Inflammatory macrophage (primary cell): ENCODE data around the gene NBR1.
"Not testable (repeated sequence)": the region's sequence is repeated elsewhere in the genome, so short reads cannot be mapped to it uniquely, and the experiment has no call there.

Source experiments
- DNase-seq, 2 donors: peaks; one replicate each; pipeline ENCODE4 v3.0.0-alpha.2; 2020 to 2022

NBR1 gene

DNA sequence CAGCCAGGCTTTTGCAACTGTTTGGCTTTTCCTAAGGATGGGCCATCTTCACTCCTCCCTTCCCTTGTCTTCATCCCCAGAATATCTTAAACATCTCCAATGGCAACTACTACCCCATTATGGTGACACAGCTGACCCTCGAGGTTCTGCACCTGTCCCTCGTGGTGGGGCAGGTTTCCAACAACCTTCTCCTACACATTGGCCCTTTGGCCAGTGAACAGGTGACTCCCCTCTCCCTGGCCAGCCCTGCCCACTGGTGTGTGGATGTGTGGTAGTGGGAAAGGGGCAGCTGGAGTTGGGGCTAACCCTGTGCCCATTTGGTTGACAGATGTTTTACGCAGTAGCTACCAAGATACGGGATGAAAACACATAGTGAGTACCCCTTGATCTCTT is 45.4 kb downstream of the NBR1 start:
- DNase-seq = no peak

DNA sequence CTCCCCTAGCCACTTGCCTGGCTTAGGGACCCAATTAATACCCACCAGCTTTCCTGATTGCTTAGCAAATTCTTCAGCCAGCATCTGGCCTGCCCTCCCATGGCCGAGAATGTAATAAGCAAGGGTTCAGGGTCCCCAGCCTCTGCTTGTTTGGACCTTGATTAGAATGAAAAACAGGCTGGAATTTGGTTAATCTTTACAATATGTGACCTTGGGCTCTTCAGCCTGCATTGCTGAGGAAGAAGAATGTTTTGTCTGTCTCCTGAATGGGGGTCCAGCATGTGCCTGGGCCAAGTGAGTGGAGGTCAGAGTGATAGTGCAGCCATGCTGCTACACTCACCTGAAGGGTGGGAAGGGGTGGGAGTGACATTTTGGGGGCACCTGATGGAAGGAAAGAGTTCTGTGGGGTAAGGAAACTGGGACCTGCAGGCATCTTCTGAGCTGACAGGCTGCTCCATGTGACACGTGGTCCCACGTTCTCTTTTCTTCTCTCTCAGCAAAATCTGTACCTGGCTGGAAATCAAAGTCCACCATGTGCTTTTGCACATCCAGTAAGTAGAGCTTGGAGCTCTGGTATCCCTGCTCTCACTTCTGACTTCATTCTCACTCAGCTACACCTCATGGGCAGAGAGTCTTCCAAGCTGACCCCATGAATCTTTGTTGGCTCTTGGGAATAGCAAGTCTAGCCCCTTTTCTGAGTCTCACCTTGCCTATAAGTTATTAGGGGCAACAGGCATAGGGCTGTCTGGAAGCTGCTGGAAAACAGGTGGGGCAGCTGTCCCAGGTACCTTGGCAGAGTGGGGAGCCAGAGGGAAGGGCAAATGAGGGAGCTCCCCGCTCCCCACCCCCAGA is 46.0 kb downstream of the NBR1 start:
- DNase-seq = no peak

DNA sequence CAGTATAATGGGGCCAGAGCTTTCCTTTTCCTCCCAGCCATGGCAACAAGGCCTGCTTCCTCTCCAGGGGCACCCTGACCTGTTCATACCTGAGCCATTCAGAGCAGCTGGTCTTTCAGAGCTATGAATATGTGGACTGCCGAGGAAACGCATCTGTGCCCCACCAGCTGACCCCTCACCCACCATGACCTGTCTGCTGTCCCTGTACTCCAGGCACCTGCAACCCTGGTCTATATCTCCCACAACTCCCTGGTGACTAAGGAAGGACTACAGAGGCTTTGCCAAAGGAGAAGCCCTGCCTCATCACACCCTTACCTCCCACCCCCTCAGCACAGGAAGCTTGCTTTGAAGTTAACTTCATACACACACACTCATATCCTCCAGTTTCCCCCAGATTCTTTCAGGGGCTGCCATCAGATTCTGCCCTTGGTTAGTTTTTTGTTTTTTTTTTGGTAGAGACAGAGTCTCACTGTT is 46.6 kb downstream of the NBR1 start:
- DNase-seq = no peak

DNA sequence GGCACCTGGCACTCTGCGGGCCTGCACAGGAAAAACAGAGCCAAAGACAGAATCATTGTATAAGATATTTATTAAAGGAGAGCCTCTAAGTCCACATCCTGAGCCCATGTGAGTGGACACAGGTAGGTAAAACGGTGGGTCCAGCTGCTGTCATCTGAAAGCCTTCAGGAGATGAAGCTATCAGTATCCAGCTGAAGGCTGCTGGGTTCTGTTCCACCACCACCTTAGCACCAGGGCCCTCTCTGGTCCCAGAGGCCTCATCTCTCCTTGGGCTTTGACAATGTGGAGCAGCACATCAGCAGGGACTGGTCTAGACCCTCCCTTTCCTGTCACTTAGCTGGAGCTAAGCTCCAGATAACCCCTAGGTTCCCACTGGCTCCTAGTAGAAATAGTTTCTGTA is 48.0 kb downstream of the NBR1 start:
- no peak for DNase-seq

DNA sequence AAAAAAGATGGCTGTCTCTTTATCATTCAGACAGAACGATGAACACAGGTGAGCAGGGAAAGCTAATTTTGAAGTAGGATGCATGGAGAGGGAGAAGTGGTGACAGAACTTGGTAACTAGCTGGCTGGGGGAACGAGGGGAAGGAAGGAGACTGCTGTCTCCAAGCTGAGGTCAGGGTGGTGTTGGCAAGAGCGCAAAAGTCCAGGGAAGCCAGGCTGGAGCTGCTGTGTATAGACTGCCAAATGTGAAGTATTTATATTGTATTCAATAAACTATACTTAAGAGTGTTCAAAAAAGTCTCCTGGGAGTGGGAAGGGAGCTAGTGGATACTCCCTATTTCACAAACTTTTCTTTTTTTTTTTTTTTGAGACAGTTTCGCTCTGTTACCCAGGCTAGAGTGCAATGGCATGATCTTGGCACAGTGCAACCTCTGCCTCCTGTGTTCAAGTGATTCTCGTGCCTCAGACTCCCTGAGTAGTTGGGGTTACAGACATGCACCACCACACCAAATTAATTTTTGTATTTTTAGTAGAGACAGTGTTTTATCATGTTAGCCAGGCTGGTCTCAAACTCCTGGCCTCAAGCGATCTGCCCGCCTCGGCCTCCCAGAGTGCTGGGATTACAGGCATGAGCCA is 48.8 kb downstream of the NBR1 start:
- no peak for DNase-seq

DNA sequence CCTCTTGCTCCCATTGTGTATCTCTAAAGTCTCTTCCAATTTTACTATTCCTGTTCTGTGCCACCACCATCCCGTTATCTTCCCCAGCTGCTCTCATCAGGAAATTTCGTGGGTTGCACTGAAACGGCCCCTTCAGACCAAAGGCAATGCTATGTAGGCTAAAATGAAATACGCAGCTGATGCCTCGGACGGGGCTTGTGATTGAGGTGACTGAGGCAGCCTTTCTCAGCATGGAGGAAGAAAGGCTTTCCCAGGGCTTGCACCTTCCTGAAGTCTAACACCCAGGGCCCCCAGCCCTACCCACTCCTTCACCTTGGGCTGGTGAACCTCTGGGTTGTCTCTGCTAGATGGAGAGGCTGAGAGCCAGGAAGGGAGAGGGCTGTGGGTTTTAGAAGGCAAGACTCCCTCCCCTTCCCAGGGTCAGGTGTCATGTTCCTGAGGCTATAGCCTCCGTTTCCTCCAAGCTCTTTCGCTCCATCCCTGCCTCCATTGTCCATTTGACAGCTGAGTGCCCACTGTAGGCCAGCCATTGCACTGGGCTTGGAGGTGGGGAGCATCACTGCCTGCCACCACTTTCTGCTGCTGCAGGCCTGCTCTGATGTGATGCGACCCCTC is 49.6 kb downstream of the NBR1 start:
- DNase-seq = no peak

DNA sequence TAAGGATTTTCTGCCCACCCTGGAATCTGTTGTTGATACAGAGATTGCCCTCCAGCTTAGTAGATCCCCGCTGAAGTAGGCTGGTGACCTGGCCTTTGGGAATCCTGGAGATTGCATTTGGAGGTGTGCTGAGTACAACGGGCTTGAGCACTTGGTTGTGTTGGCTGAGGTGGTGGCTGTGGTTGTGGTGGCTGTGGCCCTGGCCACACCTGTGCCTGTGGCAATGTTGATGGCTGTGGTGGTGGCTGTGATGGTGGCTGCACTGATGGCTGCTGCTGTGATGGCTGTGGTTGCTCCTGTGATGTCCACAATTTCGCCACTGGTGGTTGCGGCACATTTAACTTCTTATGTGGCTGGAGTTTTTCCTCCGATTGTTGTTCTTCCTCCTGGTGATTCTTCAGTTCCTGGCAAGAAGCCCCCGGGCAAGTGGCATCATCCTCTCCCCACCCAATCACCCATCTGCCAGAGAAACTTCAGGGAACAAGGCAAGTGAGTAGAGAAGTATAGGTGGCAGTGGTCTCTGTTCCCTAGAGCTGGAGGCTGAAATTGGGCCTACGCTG is 53.2 kb downstream of the NBR1 start:
- no peak for DNase-seq

DNA sequence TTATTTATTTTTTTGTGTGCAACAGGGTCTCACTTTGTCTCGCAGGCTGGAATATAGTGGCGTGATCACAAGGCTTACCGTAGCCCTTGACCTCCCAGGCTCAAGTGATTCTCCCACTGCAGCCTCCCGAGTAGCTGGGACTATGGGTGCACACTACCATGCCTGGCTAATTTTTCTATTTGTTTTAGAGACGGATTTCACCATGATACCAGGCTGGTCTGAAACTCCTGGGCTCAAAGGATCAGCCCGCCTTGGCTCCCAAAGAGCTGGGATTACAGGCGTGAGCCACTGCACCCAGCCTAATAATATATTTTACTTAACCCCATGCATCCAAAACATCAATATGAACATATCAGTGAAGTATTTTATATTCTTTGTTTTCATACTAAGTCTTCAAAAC is 55.4 kb downstream of the NBR1 start:
- no peak for DNase-seq

DNA sequence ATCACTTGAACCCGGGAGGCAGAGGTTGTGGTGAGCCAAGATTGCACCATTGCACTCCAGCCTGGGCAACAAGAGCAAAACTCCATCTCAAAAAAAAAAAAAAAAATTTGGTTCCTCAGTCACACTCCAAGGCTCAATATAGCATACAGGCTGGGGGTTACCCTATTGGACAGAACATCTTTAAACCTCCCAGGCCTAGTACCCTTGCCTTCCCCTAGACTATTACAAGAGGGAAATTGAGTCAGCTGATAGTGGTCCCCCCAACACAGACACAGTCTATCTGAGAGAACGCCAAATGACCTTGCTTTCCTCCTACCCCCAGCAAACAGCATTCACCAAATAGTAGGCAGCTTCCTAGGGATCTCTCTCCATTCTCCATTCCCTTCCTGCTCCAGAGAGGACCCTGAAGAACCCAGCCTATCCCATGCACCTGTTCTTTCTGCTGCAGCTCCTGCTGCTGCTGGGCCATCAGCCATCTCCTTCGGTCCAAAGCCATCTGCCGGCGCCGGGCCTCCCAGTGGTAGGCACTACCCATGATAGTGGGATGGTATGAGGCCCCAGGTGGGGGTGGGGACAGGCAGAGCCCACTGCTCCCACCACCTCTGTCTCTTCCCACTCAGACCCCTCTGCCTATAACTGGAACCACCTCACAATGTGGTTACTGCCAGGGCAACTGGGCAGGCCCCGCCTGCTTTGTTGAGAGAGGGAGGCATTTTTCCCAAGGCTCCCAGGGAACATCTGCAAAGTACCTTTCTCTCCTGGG is 57.2 kb downstream of the NBR1 start, which contains the start of gene CCDC200:
CCDC200 (minus strand) TSS at position 604 of the 763 bp plus-strand sequence; CDS start at position 535, 69 bp downstream.
- not testable (repeated sequence) for DNase-seq

DNA sequence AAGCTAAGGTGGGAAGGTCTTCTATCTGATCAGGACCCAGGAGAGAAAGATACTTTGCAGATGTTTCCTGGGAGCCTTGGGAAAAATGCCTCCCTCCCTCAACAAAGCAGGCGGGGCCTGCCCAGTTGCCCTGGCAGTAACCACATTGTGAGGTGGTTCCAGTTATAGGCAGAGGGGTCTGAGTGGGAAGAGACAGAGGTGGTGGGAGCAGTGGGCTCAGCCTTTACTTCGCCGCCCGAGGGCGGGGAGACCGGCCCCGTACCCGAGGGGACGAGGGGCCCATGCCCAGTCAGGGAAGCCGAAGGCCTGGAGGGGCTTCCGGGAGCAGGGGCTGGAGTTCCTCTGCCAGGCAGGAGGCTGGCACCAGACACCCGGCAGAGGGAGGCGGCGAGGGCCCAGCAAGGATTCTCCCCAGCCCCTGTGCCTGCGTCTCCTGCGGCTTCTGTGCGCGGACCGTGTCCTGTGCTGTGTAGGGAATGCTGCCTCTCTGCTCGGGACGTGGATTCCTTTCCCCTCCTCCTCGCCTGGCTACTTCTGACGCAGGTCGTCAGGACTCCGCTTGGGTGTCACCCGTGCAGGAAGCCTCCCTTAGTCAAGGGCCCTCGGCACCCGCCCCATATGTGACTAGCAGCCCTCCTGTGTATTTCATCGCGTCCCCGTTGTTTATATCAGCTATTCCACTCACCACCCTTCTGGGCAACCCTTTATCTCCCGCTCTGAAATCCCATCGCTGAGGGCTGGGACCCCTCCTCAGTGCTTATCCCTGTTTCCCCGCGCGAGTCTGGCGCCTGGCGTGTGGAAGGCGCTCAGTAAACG is 60.4 kb downstream of the NBR1 start:
- not testable (repeated sequence) for DNase-seq

DNA sequence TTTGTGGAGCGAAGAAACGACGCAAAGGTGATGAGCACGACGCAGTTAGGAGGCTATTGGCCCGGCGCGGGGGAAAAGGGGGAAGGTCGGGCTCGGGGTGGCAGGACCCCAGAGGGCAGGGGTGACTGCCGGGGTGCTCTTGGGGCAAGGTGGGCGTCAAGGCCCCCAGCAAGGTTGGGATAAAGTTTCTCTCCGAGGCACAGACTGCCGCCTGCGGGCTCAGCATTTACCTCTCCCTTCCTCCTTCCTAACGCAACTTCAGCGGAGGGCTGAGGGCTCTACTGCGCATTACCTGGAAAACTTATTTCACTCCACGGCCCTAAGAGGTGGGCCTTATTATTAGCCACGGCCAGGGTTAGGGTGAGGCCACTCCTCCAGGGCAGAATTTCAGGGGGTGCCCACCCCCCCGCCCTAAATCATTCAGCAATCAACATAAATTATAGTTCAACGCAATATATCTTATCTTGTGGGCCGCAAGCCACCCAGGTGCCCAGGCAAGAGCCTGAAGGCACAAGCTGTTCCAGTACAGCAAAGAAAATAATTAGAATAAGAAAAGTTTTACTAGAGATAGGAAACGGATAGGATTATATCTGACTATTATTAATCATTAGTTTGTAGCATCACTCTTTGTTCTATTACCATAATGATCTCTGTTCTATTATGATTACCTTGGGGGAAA is 61.1 kb downstream of the NBR1 start:
- not testable (repeated sequence) for DNase-seq

DNA sequence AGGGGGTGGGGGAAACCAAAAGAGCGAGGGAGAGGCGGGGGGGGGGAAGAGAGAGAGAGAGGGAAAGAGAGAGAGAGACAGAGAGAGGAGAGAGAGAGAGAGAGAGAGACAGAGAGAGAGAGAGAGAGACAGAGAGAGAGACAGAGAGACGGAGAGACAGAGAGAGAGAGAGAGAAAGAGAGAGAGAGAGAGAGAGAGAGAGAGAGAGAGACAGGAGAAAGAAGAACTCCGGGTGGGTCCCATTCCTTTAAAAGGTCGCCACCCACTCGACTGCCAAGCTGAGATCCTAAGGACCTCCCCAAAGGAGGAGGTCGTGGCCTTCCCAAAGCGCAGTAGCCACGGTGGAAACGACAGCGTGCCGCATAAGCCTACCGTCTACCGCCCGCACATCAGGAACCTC is 62.2 kb downstream of the NBR1 start:
- not testable (repeated sequence) for DNase-seq

DNA sequence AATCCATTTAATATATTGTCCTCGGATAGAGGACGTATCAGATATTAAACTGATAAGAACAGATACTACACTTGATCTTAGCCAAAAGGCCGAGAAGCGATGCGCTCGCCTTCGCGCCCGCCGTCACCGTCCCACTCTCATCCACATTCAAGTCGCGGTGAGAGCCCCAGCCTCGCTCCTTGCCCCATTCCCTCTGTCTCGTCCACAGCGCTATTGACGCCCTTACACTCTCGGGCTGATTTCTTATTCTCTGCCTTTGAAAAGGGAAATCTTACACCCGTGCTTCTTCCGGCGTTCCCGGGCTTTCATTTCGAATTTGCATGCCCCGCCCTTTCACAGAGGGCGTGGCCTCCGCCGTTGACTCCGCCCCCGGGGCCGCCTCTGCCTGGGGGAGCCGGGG is 62.9 kb downstream of the NBR1 start, which contains the start of gene RNU2-1:
RNU2-1 (minus strand) TSS at position 101 of the 400 bp plus-strand sequence.
- DNase-seq = not testable (repeated sequence)

DNA sequence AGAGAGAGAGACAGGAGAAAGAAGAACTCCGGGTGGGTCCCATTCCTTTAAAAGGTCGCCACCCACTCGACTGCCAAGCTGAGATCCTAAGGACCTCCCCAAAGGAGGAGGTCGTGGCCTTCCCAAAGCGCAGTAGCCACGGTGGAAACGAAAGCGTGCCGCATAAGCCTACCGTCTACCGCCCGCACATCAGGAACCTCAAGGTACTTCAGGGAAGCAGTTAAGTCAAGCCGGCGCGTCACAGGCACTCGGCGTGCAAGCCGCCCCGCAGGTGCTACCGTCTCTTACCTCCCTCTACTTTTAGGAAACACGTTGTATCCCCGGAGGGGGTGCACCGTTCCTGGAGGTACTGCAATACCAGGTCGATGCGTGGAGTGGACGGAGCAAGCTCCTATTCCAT is 68.6 kb downstream of the NBR1 start:
- not testable (repeated sequence) for DNase-seq

DNA sequence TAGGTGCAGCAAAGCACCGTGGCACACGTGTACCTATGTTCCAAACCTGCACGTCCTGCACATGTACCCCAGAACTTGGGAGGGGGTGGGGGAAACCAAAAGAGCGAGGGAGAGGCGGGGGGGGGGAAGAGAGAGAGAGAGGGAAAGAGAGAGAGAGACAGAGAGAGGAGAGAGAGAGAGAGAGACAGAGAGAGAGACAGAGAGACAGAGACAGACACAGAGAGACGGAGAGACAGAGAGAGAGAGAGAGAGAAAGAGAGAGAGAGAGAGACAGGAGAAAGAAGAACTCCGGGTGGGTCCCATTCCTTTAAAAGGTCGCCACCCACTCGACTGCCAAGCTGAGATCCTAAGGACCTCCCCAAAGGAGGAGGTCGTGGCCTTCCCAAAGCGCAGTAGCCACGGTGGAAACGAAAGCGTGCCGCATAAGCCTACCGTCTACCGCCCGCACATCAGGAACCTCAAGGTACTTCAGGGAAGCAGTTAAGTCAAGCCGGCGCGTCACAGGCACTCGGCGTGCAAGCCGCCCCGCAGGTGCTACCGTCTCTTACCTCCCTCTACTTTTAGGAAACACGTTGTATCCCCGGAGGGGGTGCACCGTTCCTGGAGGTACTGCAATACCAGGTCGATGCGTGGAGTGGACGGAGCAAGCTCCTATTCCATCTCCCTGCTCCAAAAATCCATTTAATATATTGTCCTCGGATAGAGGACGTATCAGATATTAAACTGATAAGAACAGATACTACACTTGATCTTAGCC is 69.8 kb downstream of the NBR1 start:
- not testable (repeated sequence) for DNase-seq

DNA sequence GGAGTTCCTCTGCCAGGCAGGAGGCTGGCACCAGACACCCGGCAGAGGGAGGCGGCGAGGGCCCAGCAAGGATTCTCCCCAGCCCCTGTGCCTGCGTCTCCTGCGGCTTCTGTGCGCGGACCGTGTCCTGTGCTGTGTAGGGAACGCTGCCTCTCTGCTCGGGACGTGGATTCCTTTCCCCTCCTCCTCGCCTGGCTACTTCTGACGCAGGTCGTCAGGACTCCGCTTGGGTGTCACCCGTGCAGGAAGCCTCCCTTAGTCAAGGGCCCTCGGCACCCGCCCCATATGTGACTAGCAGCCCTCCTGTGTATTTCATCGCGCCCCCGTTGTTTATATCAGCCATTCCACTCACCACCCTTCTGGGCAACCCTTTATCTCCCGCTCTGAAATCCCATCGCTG is 75.4 kb downstream of the NBR1 start:
- DNase-seq = not testable (repeated sequence)
